BLaER1 treated with 17β-estradiol and CSF1 and Interleukin-3, amounts not matched to agents 10 nM and 100 nM (cell line): Measurements from ENCODE around the gene GSK3B.

ENCODE experiments used
- H3K27ac ChIP-seq, 11 experiments: shearing (Covaris generic); formaldehyde crosslinking; 2 replicates each; pipeline ENCODE4 v1.8.1; 2022
- H3K27me3 ChIP-seq, 11 experiments: shearing (Covaris generic); formaldehyde crosslinking; 2 replicates each; pipeline ENCODE4 v1.8.1; 2022
- H3K36me3 ChIP-seq, 11 experiments: shearing (Covaris generic); formaldehyde crosslinking; 2 replicates each; pipeline ENCODE4 v1.8.1; 2022
- H3K4me1 ChIP-seq, 10 experiments: shearing (Covaris generic); formaldehyde crosslinking; 2 replicates each; pipeline ENCODE4 v1.8.1; 2022
- H3K4me2 ChIP-seq, 11 experiments: shearing (Covaris generic); formaldehyde crosslinking; 2 replicates each; pipeline ENCODE4 v1.8.1; 2022
- H3K4me3 ChIP-seq, 10 experiments: shearing (Covaris generic); formaldehyde crosslinking; 2 replicates each; pipeline ENCODE4 v1.8.1; 2022
- H3K9ac ChIP-seq, 11 experiments: shearing (Covaris generic); formaldehyde crosslinking; 2 replicates each; pipeline ENCODE4 v1.8.1; 2022
- H3K9me3 ChIP-seq, 11 experiments: shearing (Covaris generic); formaldehyde crosslinking; replicated peaks in 1 of 11; 2 replicates each; pipeline ENCODE4 v1.8.1; 2022
- H4K20me1 ChIP-seq, 11 experiments: shearing (Covaris generic); formaldehyde crosslinking; 2 replicates each; pipeline ENCODE4 v1.8.1; 2022
- Cebpa-rat ChIP-seq, 11 experiments: shearing (Covaris generic); IDR thresholded peaks; 2 replicates each; pipeline ENCODE4 v1.8.1; 2022

Gene GSK3B

GRCh38 chr3:119808843-119809242 lies 285.4 kb downstream of the GSK3B start:
- Histone ChIP-seq H3K4me3 (no peak overlapping the region), H3K4me2 (no peak overlapping the region), H3K4me1 (no peaks in the 10 kb centered on the region), H3K9me3 (no peaks in the 10 kb centered on the region), H3K36me3 (no peaks in the 10 kb centered on the region), H4K20me1 (no peaks in the 10 kb centered on the region), H3K9ac (no peak overlapping the region), H3K27me3 (no peaks in the 10 kb centered on the region), H3K27ac (no peak overlapping the region)
- TF ChIP-seq Cebpa-rat (IDR thresholded peaks at IDR 0.05), result no peak

GRCh38 chr3:119808244-119808643 lies 286.0 kb downstream of the GSK3B start:
- H3K27ac ChIP-seq, result no peak overlapping the region
- H3K36me3 ChIP-seq, result no peaks in the 10 kb centered on the region
- H3K4me1 ChIP-seq, result no peaks in the 10 kb centered on the region
- TF ChIP-seq Cebpa-rat (IDR thresholded peaks at IDR 0.05), result no peak
- no peaks in the 10 kb centered on the region for H4K20me1 ChIP-seq
- no peaks in the 10 kb centered on the region for H3K27me3 ChIP-seq
- H3K9ac ChIP-seq, result no peak overlapping the region
- H3K4me2 ChIP-seq, result no peak overlapping the region
- no peak overlapping the region for H3K4me3 ChIP-seq
- no peaks in the 10 kb centered on the region for H3K9me3 ChIP-seq

DNA sequence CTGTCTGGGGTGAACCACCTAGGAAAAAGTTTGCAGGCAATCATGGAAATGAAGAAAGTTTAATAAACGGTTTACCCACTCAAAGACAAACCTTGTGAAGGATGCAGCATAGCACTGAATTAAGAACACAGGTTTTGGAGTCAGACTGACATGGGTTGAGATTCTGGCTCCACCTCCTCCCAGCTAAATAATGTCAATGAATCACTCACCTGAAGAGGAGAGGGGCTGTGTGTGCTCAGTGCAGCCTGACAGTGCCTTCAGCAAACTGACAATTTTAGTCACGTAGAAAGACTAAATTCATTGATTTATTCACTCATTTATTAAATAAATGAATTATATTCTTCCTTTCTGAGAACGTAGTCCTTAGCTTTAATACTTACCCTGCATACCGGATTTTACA lies 293.4 kb downstream of the GSK3B start:
- Histone ChIP-seq H3K27me3 (no peaks in the 10 kb centered on the region), H3K4me2 (no peak overlapping the region), H3K36me3 (no peaks in the 10 kb centered on the region), H3K9me3 (no peaks in the 10 kb centered on the region), H3K27ac (no peak overlapping the region), H4K20me1 (no peaks in the 10 kb centered on the region; a peak in 1 of 22 replicates), H3K9ac (no peak overlapping the region), H3K4me1 (no peaks in the 10 kb centered on the region), H3K4me3 (no peak overlapping the region)
- TF ChIP-seq Cebpa-rat (IDR thresholded peaks at IDR 0.05), result no peak

DNA sequence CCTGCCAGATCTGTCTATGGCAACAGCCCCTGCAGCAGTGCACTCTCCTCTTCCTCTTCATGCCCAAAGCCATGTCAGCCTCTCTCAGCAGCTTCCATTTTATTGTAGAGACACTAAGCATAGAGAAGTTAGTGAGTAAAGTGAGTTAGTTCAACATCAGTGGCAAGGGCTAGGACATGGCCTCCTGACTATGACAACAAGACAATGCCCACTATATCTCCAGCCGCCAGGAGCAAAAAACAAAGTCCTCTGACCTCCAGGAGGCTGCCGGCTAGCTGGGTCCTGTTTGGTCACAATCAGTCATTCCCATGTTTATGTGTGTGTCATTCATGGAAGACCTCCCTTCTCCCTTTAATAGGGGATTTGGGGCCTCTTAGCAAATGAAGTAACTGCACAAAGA lies 297.5 kb downstream of the GSK3B start:
- H3K9ac ChIP-seq, result no peak overlapping the region
- no peaks in the 10 kb centered on the region for H3K36me3 ChIP-seq
- H3K4me1 ChIP-seq, result peaks cover 0 to 5% (median 0%) of the 10 kb centered on the region in 10 experiments; a peak in 1 of 20 replicates
- no peaks in the 10 kb centered on the region; a peak in 1 of 22 replicates for H4K20me1 ChIP-seq
- H3K27me3 ChIP-seq, result no peaks in the 10 kb centered on the region
- H3K4me2 ChIP-seq, result no peak overlapping the region
- H3K4me3 ChIP-seq, result no peak overlapping the region
- H3K9me3 ChIP-seq, result no peaks in the 10 kb centered on the region
- H3K27ac ChIP-seq, result no peak overlapping the region
- no peak for TF ChIP-seq Cebpa-rat (IDR thresholded peaks at IDR 0.05)

DNA sequence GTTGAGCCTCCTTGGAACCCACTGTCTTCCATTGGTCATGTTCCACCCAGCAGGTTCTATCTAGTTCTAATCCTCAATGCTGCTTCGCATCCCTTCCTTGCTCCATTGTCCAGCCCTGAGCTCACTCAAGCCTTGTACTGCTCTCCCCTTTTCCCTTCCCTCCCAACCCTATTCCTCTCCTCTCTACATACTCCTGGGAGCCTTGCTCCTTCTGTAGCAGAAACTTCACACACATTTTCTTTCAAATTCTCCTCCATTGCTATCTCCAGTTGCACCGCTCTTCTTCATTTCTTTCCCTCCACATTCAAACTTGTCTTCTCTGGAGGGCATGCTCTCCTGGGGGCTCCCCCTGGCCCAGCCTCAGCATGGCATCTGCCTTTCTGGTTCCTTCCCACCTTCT lies 297.9 kb downstream of the GSK3B start:
- no peak for TF ChIP-seq Cebpa-rat (IDR thresholded peaks at IDR 0.05)
- no peak overlapping the region for H3K4me3 ChIP-seq
- no peak overlapping the region for H3K27ac ChIP-seq
- H3K4me2 ChIP-seq, result no peak overlapping the region
- no peaks in the 10 kb centered on the region for H3K9me3 ChIP-seq
- no peaks in the 10 kb centered on the region for H3K36me3 ChIP-seq
- H3K27me3 ChIP-seq, result no peaks in the 10 kb centered on the region
- no peak overlapping the region for H3K9ac ChIP-seq
- H4K20me1 ChIP-seq, result no peaks in the 10 kb centered on the region; a peak in 1 of 22 replicates
- H3K4me1 ChIP-seq, result peaks cover 0 to 5% (median 0%) of the 10 kb centered on the region in 10 experiments; a peak in 1 of 20 replicates

- no peak overlapping the region for H3K9ac ChIP-seq
- no peak overlapping the region for H3K4me3 ChIP-seq
- no peaks in the 10 kb centered on the region for H3K27me3 ChIP-seq
- H3K4me2 ChIP-seq, result no peak overlapping the region
- no peak for TF ChIP-seq Cebpa-rat (IDR thresholded peaks at IDR 0.05)
- H3K36me3 ChIP-seq, result no peaks in the 10 kb centered on the region
- H3K27ac ChIP-seq, result no peak overlapping the region
- H3K9me3 ChIP-seq, result no peaks in the 10 kb centered on the region
- H4K20me1 ChIP-seq, result no peaks in the 10 kb centered on the region; a peak in 1 of 22 replicates
- H3K4me1 ChIP-seq, result peaks cover 0 to 5% (median 0%) of the 10 kb centered on the region in 10 experiments; a peak in 1 of 20 replicates
Measured at GRCh38 chr3:119795849-119796248, 298.4 kb downstream of the GSK3B start.

DNA sequence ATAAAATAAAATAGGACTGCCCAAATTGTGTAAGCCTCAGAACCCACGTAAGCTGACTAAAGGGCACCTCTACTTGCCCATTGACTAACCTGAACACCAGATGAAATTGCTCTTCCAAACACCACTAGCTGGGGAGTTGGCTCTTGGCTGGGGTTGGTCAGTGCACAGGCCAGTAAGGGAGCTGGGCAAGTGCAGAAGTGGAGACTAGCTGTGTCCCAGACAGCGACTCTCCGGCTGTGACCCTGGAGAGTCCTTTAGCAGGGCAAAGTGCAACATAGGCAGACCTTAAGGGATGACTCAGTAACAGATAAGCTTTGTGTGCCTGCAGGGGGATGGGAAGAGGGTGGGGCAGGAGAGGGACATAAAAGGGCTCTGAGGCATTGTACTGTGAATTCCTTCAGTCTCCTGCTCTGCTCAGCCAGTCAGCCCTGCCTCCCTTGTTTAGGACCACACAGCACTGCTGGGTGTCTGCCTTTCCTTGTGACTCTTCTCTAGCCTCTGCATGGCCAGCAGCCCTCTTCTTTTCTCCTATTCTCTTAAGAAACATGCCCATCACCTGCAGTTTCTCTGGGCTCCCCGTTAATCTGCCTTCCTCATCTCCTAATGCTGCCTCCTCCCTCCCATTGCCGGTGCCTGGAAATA lies 299.2 kb downstream of the GSK3B start:
- Histone ChIP-seq H3K36me3 (no peaks in the 10 kb centered on the region), H3K9me3 (no peaks in the 10 kb centered on the region), H4K20me1 (no peaks in the 10 kb centered on the region), H3K4me2 (peak overlapping the region in 2 of 11 experiments; percentile 10 to 20; a peak in 2 of 22 replicates), H3K4me3 (no peak overlapping the region), H3K27ac (no peak overlapping the region), H3K9ac (no peak overlapping the region), H3K4me1 (peaks cover 0 to 5% (median 0%) of the 10 kb centered on the region in 10 experiments; a peak in 1 of 20 replicates), H3K27me3 (no peaks in the 10 kb centered on the region)
- no peak for TF ChIP-seq Cebpa-rat (IDR thresholded peaks at IDR 0.05)

GRCh38 chr3:119794401-119794800 lies 299.8 kb downstream of the GSK3B start:
- Histone ChIP-seq H3K4me2 (no peak overlapping the region), H3K4me1 (peaks cover 0 to 5% (median 0%) of the 10 kb centered on the region in 10 experiments; a peak in 1 of 20 replicates), H3K4me3 (no peak overlapping the region), H3K27ac (no peak overlapping the region), H3K9ac (no peak overlapping the region), H4K20me1 (no peaks in the 10 kb centered on the region), H3K36me3 (no peaks in the 10 kb centered on the region), H3K9me3 (peaks cover 0 to 2% (median 0%) of the 10 kb centered on the region in 11 experiments; a peak in 1 of 22 replicates), H3K27me3 (no peaks in the 10 kb centered on the region)
- TF ChIP-seq Cebpa-rat (IDR thresholded peaks at IDR 0.05), result no peak

- Histone ChIP-seq H3K4me3 (no peak overlapping the region), H3K9ac (no peak overlapping the region), H3K36me3 (no peaks in the 10 kb centered on the region), H3K9me3 (peaks cover 0 to 9% (median 0%) of the 10 kb centered on the region in 11 experiments; a peak in 1 of 22 replicates), H3K27me3 (no peaks in the 10 kb centered on the region), H3K4me1 (peaks cover 0 to 5% (median 0%) of the 10 kb centered on the region in 10 experiments; a peak in 1 of 20 replicates), H3K27ac (no peak overlapping the region), H4K20me1 (no peaks in the 10 kb centered on the region), H3K4me2 (no peak overlapping the region)
- TF ChIP-seq Cebpa-rat (IDR thresholded peaks at IDR 0.05), result no peak
Measured at GRCh38 chr3:119792270-119792669, 302.0 kb downstream of the GSK3B start.

DNA sequence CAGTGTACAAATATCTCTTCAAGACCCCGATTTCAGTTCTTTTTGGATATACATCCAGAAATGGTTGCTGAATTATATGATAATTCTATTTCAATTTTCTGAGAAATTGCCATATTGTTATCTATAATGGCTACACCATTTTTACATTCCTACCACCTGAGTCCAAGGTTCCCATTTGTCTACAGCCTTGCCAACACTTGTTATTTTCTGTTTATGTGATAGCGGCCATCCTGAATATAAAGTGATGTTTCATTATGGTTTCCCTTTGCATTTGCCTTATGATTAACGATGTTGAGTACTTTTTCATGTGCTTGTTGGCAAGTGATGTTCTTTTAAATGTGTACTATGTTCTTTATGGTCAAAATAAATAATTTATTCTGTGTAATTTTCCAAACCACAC lies 303.9 kb downstream of the GSK3B start:
- no peak overlapping the region for H3K4me2 ChIP-seq
- H3K4me1 ChIP-seq, result peaks cover 0 to 5% (median 0%) of the 10 kb centered on the region in 10 experiments; a peak in 1 of 20 replicates
- H3K4me3 ChIP-seq, result no peak overlapping the region
- H3K27ac ChIP-seq, result no peak overlapping the region
- no peaks in the 10 kb centered on the region for H4K20me1 ChIP-seq
- no peaks in the 10 kb centered on the region for H3K27me3 ChIP-seq
- peaks cover 0 to 9% (median 0%) of the 10 kb centered on the region in 11 experiments; a peak in 1 of 22 replicates for H3K9me3 ChIP-seq
- no peak overlapping the region for H3K9ac ChIP-seq
- TF ChIP-seq Cebpa-rat (IDR thresholded peaks at IDR 0.05), result no peak
- no peaks in the 10 kb centered on the region for H3K36me3 ChIP-seq
